OCI-LY3 (cell line): Measurements from ENCODE around the gene S1PR1.

Experiments
- EZH2phosphoT487 ChIP-seq: fragments of 200-600 bp; shearing (Covaris generic); IDR thresholded peaks from 2 replicates; pipeline ENCODE4 v1.6.1; 2018; ENCODE audit warnings: antibody characterized with exemption, mixed run types, low read depth
- TF ChIP-seq, protein P1 (sequence below): fragments of 200-600, 300-600 bp; sonication (generic); IDR thresholded peaks from 2 replicates; pipeline ENCODE4 v1.5.1; 2014; ENCODE audit warnings: antibody characterized with exemption, low read length, low read depth

DNA sequence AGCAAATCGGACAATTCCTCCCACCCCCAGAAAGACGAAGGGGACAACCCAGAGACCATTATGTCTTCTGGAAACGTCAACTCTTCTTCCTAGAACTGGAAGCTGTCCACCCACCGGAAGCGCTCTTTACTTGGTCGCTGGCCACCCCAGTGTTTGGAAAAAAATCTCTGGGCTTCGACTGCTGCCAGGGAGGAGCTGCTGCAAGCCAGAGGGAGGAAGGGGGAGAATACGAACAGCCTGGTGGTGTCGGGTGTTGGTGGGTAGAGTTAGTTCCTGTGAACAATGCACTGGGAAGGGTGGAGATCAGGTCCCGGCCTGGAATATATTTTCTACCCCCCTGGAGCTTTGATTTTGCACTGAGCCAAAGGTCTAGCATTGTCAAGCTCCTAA, 3.2 kb downstream of the S1PR1 start:
- TF ChIP-seq, protein P1, sequence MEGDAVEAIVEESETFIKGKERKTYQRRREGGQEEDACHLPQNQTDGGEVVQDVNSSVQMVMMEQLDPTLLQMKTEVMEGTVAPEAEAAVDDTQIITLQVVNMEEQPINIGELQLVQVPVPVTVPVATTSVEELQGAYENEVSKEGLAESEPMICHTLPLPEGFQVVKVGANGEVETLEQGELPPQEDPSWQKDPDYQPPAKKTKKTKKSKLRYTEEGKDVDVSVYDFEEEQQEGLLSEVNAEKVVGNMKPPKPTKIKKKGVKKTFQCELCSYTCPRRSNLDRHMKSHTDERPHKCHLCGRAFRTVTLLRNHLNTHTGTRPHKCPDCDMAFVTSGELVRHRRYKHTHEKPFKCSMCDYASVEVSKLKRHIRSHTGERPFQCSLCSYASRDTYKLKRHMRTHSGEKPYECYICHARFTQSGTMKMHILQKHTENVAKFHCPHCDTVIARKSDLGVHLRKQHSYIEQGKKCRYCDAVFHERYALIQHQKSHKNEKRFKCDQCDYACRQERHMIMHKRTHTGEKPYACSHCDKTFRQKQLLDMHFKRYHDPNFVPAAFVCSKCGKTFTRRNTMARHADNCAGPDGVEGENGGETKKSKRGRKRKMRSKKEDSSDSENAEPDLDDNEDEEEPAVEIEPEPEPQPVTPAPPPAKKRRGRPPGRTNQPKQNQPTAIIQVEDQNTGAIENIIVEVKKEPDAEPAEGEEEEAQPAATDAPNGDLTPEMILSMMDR = no peak
- TF ChIP-seq EZH2phosphoT487 = no peak
